Effector CD8-positive, alpha-beta T cell (primary cell): ENCODE results near the gene LGALS3BP.
A peak's percentile ranks its signal among the peaks of the same experiment; 100 is the strongest.
"Not testable (repeated sequence)": the region's sequence is repeated elsewhere in the genome, so short reads cannot be mapped to it uniquely, and the experiment has no call there.

Experiments used
- DNase-seq: peaks from one replicate; lab custom pipeline; 2025; lab: John Stamatoyannopoulos, UW
- total RNA-seq, 4 experiments: gene quantifications; one replicate each; lab custom pipeline; 2026; lab: John Stamatoyannopoulos, UW

Gene LGALS3BP
- total RNA-seq, result 4.8 to 15.9 (median 11.2) reads per million in 4 experiments

GRCh38 chr17:78979780-78980623 lies at the start of gene LGALS3BP:
TSS of gene LGALS3BP (minus strand) at chr17:78979923. CDS start at chr17:78977191, 2,732 bp downstream.
- peak; percentile 15 for DNase-seq

DNA sequence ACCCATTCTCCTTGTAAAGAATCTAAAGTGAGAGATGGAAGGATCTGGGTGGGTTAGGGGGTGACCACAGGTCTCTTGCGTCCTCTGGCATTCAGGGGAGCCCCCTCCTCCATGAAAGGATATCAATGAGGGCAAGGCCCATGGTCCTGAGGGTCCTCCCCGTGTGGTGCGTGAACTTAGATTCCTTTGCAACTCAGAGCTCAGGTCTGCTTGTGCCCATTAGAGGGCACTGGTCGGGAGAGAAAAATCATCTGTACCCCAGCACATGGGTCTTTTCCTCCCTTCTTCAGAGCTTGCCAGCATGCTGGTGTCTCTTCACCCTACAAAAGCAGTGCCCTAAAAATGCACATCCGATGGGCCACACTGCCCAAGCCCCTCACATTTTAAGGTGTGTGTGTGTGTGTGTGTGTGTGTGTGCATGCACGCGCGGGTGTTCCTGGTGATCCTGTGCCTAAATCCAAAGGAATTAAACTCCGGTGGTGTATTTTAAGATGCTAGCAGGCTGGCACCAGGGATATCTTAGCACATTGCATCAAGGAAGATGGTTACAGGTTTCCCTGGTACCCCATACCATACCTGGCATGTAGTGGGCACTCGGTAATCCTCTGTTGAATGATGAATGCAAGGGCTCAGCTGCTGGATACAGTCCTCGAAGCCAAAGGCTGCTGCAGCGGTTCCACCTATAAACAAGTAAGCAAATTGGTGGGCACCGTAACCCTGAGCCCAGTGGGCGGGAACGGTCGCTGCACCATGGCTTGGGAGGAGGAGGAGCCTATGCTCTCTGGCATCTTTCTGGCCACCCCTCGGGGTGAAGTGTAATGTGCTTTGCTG lies 49.0 kb upstream of the LGALS3BP start:
- DNase-seq, result no peak

GRCh38 chr17:79027925-79028491 lies 48.3 kb upstream of the LGALS3BP start:
- no peak for DNase-seq

- DNase-seq, result no peak
These were observed 47.7 kb upstream of the LGALS3BP start for GRCh38 chr17:79027274-79027924.

- no peak for DNase-seq
These were observed 46.9 kb upstream of the LGALS3BP start for GRCh38 chr17:79026376-79027273.

DNA sequence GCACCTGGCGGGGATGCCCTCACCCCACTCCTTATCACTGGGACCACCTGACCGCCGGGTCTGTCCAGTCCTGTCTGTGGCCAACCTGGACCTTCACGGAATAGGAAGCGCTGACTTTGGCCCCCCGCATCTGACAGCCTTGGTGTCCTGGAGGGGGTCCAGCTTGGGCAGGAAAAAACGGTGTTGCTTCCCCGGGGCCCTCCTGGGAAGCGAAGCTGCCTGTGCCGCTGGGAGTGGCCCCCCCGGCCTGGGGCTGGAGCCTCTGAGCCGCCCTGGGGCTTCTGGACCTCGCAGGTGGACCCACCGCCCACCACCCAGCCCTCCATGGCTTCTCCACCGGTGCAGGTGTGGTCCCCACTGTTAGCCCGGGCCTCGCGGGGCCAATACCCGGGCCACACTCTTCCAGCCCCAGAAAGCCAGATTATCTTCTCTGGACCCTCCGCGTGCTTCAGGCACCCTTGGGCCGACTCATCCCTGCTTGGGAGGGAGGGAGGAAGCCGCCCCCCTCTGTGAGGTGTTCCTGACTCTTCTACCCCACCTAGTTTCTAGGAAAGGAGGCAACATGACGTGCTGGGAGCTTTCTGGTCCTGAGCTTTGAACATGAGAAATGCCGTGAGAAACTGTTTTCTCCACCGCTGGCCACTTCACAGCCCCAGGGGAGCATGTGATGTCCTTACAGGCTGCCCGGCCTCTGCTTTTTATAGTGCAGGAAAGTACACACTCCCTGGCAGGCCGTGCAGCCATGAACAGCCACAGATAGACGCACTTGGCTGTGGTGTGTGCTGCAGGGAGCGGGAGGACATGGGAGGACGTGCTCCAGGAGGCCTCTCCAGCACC lies 45.4 kb upstream of the LGALS3BP start:
- no peak for DNase-seq

- DNase-seq, result no peak
These were observed 44.4 kb upstream of the LGALS3BP start, which contains the start of gene C1QTNF1 for GRCh38 chr17:79023886-79024771. TSS of gene C1QTNF1 (plus strand) at chr17:79024169. CDS start at chr17:79043969, 19,800 bp downstream.

- no peak for DNase-seq
These were observed 43.5 kb upstream of the LGALS3BP start for GRCh38 chr17:79023180-79023705.

- DNase-seq, result no peak
These were observed 42.8 kb upstream of the LGALS3BP start for GRCh38 chr17:79022507-79022991.

DNA sequence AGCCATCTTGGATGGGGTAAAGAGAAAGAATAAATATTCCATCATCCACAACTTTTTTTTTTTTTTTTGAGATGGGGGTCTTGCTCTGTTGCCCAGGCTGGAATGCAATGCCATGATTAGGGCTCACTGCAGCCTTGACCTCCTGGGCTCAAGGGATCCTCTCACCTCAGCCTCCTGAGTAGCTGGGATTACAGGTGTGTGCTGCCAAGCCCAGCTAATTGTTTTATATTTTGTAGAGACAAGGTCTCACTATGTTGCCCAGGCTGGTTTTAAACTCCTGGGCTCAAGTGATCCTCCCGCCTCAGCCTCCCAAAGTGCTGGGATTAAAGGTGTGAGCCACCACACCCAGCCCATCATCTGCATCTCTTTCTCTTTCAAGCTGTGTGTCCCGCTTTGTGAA lies 42.2 kb upstream of the LGALS3BP start:
- not testable (repeated sequence) for DNase-seq

DNA sequence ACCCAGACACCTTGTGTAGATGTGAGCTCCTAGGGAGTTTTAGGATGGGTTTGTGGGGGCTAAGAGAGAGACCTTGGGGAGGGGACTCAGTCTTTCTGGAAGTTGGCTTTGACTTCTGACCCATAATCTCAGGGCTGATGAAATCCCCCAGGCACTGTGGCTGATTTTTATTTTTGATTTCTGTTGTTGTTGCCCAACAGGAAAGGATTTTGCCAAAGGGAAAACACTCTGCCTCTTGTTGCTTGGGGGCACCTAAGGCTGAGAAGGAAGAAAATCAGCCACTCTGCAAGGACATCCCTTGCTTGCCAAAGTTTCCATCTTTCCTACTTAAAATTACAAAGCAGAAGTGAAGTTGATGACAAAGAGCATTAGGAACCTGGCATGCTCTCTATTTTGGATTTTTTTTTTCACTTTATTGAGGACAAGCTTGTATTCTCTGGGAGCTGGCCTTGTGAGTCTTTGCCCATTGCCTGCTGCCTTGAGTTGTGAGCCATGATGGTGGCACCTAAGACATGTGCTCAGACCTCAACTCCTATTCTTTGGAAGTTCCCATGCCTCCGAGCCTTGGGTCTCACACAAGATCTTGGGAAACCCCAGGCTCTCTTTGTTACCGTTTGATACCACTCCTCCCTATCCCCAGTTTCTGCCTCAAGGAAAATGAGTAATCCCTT lies 41.0 kb upstream of the LGALS3BP start:
- no peak for DNase-seq

GRCh38 chr17:79019632-79020584 lies 40.2 kb upstream of the LGALS3BP start:
- DNase-seq, result peak; percentile 23

GRCh38 chr17:79019261-79019631 lies 39.5 kb upstream of the LGALS3BP start:
- DNase-seq, result no peak

- no peak for DNase-seq
These were observed 38.6 kb upstream of the LGALS3BP start for GRCh38 chr17:79018370-79018695.

DNA sequence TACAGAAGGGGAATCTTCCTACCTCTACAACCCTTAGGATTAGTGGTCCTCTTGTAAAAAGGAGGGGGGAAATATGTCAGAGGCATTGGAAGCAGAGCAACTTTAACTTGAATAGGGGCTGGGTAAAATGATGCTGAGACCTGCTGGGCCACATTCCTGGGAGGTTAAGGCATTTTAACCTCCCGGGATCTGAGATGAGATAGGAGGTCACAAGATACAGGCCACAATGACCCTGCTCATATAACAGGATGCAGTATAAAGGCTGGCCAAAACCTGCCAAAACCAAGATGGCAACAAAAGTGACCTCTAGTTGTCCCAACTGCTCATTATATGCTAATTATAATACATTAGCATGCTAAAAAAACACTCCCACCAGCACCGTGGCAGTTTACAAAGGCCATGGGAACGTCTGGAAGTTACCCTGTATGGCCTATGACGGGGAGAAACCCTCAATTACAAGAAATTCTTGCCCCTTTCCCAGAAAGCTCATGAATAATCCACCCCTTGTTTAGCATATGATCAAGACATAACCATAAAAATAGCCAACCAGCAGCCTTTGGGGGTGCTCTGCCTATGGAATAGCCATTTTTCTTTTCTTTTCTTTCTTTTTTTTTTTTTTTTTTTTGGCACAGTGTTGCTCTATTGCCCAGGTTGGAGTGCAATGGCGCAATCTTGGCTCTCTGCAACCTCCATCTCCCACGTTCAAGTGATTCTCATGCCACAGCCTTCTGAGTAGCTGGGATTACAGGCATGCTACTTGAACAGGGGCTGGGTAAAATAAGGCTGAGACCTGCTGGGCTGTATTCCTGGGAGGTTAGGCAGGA lies 38.0 kb upstream of the LGALS3BP start:
- no peak for DNase-seq
